HG02678 (cell line): Measurements from ENCODE around the gene C2CD3.
"Not testable (repeated sequence)": the region's sequence is repeated elsewhere in the genome, so short reads cannot be mapped to it uniquely, and the experiment has no call there.

ENCODE experiments used
- ATAC-seq: cut with Tn5 transposase; IDR thresholded peaks from one replicate; pipeline ENCODE4 v1.9.1; 2021; ENCODE audit warnings: mild to moderate bottlenecking, moderate library complexity; ENCODE audit not compliant: unreplicated experiment

C2CD3 gene

DNA sequence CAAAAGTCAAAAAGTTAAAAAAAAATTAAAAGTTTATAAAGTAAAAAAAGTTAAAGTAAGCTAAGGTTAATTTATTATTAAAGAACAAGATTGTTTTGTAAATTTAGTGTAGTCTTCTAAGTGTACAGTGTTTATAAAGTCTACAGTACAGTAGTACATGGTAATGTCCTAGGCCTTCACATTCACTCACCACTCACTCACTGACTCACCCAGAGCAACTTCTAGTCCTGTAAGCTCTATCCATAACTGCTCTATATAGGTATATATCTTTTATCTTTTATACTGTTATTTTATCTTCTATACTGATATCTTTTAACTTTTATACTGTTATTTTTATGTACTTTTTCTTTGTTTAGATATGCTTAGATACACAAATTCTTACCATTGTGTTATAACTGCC is 11.2 kb downstream of the C2CD3 start:
- ATAC-seq = no peak

DNA sequence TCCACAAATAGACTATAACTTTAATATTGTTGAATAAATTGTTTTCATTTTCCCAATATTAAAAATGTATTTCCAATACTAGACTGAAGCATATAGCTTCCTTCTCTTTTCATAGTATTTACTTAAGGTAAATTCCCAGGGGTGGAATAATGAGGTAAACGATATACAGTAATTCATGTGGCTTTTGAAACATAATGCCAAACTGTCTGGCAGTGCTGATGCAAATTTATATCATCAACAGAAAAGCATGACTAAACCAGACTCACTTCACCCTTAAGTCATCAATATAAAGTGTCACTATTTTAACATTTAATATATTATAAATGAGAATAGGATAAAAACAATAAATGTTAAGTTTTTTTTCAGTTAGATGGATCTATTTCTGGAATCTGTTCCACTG is 13.6 kb downstream of the C2CD3 start:
- no peak for ATAC-seq

DNA sequence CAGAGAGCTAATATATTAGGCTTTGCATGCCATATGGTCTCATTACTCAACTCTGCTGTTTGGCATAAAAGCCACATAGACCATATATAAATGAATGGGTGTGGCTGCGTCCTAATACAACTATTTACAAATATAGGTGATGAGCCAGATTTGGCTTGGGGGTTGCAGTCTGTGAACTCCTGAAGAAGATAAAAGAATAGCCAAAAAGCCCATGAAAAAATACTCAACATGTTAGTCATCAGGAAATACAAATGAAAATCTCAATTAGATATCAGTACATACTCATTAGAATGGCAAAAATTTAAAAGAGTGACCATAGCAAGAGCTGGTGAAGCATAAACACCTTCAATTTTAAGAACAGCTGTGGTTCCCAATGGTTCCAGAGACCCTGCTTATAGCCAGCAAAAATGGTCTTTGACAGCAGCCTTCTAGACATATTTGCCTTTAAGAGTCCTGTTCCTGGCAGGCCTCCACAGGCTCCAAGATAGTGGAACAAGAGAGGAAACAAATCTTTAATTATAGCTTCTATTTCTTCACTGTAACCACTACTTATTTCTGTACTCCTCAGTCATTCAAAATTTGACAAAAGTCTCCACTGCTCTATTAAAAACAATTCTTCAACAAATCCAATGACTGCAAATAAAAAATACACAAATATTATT is 16.1 kb downstream of the C2CD3 start:
- no peak for ATAC-seq

DNA sequence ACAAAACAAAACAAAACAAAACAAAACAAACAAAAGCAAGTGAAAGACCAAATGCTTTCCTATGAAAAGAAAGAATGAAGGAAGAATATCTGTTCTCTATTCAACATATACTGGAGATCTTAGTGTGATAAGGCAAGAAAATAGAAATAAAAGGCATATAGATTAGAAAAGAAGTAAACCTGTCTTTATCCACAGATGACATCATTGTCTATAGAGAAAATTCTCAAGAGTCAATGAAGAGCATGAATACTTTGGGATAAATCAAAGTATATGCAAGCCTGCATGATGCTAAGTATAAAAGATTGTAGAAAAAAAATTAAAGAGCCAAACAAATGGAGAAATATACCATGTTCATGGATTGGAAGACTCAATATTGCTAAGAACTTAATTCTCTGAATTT is 17.6 kb downstream of the C2CD3 start:
- ATAC-seq = no peak

DNA sequence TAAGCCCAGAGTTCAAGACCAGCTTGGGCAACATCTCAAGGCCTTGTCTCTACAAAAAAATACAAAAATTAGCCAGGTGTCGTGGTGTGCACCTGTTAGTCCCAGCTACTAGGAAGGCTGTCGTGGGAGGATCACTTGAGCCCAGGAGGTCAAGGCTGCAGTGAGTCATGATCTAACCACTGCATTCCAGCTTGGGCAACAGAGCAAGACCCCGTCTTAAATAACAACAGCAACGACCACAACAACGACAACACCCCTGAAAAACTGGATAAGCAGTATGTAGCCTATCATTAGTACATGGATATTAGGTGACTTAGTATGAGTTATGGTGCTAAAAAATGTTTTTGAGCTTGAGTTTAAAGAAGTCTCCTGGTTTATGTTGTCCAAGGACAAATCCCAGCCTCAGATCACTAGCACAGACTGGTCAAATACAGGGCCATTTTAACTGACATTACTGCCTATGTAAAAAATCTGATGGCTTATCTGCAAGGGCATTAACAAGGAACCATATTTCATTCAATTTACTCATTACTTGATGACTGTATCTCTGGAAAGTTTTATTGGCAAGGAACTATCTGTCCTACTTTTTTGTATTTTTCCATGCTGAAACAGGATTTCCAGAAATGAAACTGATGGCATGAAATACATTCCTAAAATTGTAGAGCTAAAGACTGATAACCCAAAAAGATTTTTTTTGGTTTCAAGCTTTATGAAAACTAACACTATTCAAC is 23.4 kb downstream of the C2CD3 start:
- no peak for ATAC-seq

DNA sequence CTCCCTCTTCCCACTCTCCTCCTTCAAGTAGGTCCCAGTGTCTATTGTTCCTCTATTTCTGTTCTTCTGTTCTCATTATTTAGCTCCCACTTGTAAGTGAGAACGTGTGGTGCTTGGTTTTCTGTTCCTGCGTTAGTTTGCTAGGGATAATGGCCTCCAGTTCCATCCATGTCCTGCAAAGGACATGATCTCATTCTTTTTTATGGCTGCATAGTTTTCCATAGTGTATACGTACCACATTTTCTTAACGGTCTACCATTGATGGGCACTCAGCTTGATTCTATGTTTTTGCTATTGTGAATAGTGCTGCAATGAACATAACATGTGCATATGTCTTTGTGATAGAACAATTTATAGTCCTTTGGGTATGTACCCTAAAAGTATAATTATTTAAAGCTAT is 26.2 kb downstream of the C2CD3 start:
- ATAC-seq = no peak

DNA sequence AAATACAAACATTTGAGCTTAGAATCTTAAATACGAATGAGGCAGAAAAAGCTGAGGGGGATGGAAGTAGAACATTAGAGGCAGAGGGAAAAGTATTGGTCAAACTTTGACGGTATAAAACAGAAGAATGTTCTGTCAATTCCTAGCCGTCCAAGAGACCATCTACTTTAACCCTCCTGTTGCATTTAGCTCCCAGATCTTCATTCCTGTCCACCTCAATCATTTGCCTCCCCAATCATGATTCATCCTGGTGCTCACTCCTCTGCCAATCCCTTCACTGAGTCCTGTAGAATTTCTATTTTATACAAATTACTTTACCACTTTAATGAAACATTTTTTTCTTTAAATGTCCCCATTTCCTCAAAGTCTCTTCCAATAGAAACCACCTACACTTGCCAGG is 28.2 kb downstream of the C2CD3 start:
- ATAC-seq = no peak

DNA sequence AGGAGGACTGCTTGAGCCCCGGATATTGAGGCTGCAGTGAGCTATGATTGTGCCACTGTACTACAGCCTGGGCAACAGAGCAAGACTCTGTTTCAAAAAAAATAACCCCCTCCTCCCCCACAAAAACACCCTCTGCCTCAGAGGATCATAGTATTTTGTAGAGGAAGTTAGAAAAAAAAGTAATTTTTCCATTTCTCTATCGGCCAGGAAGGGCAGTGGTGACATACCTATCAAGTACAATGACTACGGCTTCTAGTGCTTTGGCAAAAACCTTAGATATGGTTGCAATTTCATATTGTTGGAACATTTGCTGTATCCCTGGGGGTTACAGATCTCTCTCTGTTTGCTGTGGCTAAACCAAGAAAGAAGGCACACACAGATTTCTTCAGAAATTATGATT is 28.9 kb downstream of the C2CD3 start:
- ATAC-seq = no peak

DNA sequence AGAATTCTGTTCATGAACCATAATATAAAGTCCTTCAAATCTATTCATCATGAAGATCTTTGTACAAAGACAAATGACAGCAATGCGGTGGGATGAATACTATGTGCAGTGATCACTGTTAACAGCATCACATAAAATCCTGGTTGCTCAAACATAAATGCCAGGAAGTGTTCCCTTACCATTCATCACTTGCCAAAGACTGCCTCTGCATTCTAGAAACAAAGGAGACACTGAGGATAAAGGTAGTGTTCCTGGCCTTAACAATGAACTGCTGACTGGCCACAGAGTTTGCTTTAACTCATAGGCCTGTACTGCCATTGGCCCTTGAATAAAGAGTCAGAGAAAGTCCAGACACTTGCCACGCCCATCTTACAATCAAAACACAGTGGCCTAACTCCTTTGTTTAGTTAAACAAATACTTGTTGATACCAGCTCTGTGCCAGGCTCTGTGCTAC is 29.5 kb downstream of the C2CD3 start:
- ATAC-seq = no peak

DNA sequence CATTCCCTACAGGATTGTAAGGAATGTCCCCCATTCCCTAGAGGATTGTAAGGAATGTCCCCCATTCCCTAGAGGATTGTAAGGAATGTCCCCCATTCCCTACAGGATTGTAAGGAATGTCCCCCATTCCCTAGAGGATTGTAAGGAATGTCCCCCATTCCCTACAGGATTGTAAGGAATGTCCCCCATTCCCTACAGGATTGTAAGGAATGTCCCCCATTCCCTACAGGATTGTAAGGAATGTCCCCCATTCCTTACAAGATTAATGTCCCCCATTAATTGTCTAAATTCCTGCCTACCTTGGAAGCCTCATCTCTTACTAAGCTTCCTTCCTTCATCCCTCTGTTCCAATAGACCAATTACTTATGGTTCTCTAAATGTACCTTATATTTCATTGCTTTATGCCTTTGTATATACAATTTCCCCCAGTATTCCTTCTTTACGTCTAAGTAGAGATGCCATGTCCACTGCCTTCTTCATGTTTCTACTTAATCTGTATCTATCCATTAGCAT is 30.8 kb downstream of the C2CD3 start:
- ATAC-seq = not testable (repeated sequence)

DNA sequence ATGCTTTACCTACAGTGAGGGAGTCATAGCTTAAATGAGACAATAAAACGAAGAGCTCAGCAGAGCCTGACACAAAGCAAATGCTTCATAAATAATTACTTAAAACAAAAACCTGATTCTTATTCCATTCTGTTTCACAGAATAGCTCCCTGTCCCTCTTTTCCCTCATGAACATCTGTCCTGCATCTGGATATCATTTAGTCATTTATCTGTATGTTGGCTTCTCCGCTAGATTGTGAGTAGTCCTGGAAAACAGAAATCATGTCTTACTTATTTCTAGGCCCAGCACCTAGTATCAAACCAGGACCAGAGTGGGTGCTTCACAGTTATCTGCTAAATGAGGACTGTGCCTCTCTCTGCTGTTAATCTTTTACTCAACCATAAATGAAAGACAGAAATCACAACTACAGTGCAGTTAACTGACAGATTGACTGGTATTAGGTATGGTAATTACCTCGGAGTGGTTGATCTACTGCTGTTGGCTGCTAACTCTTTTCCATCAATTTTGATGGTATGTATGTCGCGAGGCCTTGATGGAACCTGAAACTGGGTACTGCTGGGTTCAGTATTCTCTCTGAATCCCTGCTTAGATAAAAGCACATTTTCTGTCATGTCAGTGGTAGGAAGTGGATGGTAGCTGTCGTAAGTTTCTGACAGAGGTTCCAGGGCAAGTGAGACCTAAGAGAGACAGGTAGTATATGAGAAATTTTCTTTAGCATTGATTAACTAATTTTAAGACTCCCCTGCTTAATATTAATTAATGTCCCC is 31.5 kb downstream of the C2CD3 start:
- ATAC-seq = no peak

DNA sequence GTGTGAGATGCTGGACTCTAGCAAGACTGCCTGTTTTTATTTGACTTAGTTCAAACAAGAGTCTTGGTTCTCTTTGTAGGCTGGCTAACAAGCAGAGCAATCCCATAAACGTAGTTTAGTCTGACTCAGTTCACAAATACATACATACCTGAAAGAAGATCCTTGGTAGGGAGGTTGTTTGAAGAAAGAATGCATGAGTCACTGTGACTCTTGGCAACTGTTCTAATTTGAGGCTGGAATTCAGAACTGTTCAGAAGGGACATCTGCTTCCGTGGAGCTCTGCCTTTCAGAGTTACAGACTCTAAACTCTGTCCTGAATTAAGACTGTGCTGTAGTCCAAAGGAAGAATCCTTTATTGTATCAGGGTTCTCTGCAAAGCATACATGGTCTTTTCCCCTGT is 32.2 kb downstream of the C2CD3 start:
- no peak for ATAC-seq

DNA sequence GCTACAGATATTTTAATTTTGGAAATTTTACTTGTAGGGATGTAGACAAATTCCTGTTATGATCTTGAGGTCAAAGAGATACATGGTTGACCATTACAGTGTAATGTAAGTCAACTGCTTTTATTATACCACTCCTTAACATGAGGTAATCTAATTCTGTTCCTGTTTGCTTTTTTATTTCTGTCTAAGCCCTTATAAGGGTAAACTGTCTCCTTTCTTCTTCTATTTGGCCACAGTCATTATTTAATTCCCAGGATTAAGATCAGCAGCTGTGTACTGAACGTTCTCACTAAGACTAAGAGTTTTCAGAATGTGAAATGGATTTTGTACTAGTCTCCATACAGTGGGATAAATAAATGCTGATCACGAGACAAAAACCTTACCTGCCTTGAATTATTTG is 32.8 kb downstream of the C2CD3 start:
- no peak for ATAC-seq

DNA sequence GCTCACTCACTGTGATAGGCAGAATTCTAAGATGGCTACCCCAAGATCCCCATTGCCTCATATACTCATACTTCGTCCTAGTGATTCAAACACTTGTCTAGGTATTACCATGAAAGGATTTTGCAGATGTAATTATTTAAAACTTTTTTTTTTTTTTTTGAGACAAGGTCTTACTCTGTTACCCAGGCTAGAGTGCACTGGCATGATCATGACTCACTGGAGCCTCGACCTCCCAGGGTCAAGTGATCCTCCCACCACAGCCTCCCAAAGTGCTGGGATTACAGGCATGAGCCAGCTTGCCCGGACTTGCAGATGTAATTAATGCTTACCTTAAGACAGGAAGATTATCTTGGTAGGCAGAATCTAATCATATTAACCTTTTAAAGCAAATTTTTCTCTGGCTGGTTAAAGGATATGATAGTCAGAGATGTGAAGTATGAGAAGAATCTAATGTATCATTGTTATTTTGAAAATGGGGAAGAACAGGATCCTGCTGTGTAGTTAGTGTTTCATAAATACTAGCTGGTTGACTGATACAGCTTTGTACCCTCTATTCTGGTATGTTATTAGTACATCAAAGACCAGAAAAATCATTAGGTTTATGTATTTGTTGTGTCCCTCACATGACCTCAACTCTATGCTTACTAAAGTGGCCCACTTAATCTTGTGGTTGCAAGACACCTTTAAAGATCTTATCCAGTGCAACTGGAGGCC is 35.5 kb downstream of the C2CD3 start:
- no peak for ATAC-seq

DNA sequence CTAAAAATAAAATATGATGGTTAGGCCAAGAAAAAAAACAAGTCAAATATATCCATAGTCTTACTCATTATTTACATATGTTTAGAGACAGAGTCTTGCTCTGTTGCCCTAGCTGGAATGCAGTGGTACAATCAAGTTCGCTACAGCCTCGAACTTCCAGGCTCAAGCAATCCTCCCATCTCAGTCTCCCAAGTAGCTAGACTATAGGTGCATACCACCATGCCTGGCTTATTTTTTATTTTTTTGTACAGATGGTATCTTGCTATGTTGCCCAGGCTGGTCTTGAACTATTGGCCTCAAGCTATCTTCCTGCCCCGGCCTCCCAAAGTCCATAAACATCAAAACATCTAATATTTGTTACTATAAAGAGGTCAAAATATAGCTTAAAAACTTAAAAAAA is 36.1 kb downstream of the C2CD3 start:
- no peak for ATAC-seq

DNA sequence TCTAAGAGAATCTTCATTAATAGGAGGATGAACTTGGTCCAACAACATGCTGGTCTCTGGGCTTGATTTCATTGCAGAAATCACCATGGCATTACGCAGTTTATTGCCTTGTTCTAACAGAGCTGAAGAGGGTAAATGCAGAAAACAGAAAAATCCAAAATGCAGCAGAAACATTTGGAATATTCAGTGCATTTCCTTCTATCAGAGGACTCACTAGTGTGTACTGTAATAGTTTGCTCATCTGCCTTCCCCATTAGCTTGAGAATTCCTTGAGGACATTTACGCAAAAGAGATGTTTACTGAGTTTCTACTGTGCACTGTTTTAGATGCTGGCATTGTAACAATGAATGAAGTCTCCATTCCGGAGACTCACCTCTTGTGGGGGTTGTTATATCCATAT is 37.4 kb downstream of the C2CD3 start:
- ATAC-seq = no peak

DNA sequence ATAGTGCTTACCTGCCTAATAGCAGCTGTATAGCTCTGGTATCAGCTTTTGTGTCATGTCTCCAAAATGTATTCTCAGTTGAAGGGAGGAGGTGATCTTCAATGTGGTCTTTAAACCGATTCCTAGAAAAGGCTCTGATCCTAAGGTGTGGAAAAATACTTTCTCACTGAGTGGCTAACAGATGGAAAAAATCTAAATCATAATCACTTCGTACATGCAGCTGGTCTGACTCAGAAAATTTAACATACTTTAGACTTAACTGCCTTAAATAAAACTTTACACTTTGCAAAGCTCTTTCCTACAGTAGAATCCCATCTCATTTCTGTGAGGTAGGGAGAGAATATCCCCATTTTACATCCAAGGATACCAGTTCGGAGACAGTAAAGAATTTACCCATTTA is 38.0 kb downstream of the C2CD3 start:
- no peak for ATAC-seq

DNA sequence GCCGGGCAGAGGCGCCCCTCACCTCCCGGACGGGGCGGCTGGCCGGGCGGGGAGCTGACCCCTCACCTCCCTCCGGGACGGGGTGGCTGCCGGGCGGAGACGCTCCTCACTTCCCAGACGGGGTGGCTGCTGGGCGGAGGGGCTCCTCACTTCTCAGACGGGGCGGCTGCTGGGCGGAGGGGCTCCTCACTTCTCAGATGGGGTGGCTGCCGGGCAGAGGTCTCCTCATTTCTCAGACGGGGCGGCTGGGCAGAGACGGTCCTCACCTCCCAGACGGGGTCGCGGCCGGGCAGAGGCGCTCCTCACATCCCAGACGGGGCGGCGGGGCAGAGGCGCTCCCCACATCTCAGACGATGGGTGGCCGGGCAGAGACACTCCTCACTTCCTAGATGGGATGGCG is 41.7 kb downstream of the C2CD3 start:
- ATAC-seq = not testable (repeated sequence)

DNA sequence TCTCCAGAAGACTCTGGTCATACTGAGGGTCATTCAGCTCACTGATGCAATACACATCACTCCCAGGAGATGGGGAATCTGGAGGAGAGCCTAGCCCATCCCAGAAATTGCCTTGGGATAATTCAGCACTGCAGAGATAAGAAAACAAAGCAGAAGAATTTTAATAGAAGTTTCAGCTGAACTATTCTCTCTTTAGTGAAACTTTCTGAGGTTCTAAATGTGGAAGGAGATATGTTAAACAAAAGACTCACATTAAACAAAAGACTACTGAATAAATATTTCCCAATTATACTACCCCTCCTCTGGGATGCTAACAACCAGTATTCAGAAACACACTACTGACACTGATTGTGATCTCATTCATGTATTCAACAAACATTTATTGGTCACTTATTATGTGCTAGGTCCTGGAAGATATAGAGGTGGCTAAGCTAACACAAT is 47.8 kb downstream of the C2CD3 start:
- no peak for ATAC-seq

DNA sequence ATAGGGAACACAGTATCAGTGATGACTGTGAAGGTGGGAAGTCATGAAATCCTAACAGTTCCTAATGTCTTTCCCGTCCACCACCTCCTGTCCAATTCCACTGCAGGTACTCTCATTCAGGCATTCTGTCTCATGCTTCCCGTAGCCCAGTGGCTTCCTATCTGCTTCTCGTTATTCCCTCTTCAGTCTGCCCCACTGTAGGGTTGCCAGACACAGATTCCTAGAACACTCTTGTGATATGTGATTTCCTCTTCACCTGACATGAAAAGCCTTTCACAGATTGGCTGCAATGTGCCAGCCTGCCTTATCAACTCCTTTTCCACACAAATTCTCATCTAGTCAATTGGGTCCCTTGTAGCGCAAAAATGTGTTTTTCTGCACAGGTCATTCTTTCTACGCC is 49.0 kb downstream of the C2CD3 start:
- ATAC-seq = no peak
